Pancreas (tissue), 10 donors: ENCODE measurements around the gene SSBP4. TPM values are rescaled to one million over a fixed set of nuclear protein-coding genes. Genes with fewer than 3 reads are reported as not detected.

Source experiments
- ATAC-seq, 4 donors: fragments of 200-7000 bp; cut with Tn5 transposase; one replicate each; pipeline versions ENCODE4 v1.8.0 to v1.9.1; 2020; ENCODE audit warnings: mild to moderate bottlenecking in 4 of 4, moderate library complexity in 4 of 4
- DNase-seq, 6 donors: peaks; one replicate each; pipeline ENCODE4 v3.0.0-alpha.2; 2020
- FAIRE-seq: peaks from 2 replicates; lab custom pipeline; 2012; peaks lifted over from hg19 to GRCh38; lab: Jason Lieb, UNC
- H3K27ac ChIP-seq, 4 donors: fragments of 200-600 bp; sonication (generic); 1 replicate in 3 of 4; 2 replicates in 1 of 4; pipeline versions ENCODE4 v1.5.0 to v1.8.0; 2020
- H3K27me3 ChIP-seq, 4 donors: fragments of 200-600 bp; one replicate each; pipeline ENCODE4 v1.8.0; 2021
- H3K36me3 ChIP-seq, 3 donors: fragments of 200-600 bp; sonication (generic) in 1 of 3; one replicate each; pipeline versions ENCODE4 v1.5.0 to v1.8.0; 2020 to 2021
- H3K4me1 ChIP-seq, 3 donors: fragments of 200-600 bp; one replicate each; pipeline ENCODE4 v1.8.0; 2021
- H3K4me3 ChIP-seq, 4 donors: fragments of 200-600 bp; sonication (generic) in 2 of 4; one replicate each; pipeline versions ENCODE4 v1.5.0 to v1.8.0; 2020 to 2021
- H3K9me3 ChIP-seq, 4 donors: fragments of 200-600 bp; one replicate each; pipeline ENCODE4 v1.8.0; 2021
- WGBS, 2 donors: extraction: QIAGEN DNeasy Blood & Tissue Kit; methylation state at CpG; one replicate each; pipeline ENCODE4 v1.1.7; 2013; 5-methylcytosine and 5-hydroxymethylcytosine counted together
- intact Hi-C, 3 donors: fragments of 100-400 bp; cut with DNase I; formaldehyde crosslinking; loops; one replicate each; pipeline versions ENCODE4 v1.11.1 to v1.14.2; 2022
- polyA plus RNA-seq, 2 donors: library from polyadenylated mRNA; stranded (reverse); fragments of 200-250 nt; gene quantifications; one replicate each; pipeline ENCODE4 v1.2.3, GENCODE V29; 2013
- total RNA-seq, 6 donors: library from RNA; stranded (reverse); fragmentation: NEBNext Ultra II Directional in 4 of 6; extraction: Animal tissue kit (Norgen Biotek cat#: 25700) in 4 of 6; gene quantifications; one replicate each; pipeline versions ENCODE4 v1.2.1 to v1.2.4, GENCODE V29; 2021 to 2023
- TF ChIP-seq, protein P1 (sequence below), 4 donors: fragments of 200-600 bp; sonication (generic) in 3 of 4; IDR thresholded peaks; one replicate each; pipeline versions ENCODE4 v1.5.0 to v1.8.0; 2021; ENCODE audit warnings: antibody characterized with exemption in 4 of 4
- donor health status: healthy with polysubstance abuse.
- donor health status: DM: no; HTN: no; CAD: no; lungs with moderate emphysema.
- donor health status: DM: no; HTN: no; CAD: no.
- donor health status: control.
- donor health status: control.
- donor health status: Bipolar disorder and iron deficiency.
- donor health status: DM: yes; HTN: yes; CAD: no.
- donor health status: DM: no; HTN: no; CAD: no.
- donor health status: DM: no; HTN: no; CAD: no.
- donor health status: DM: yes; HTN: yes; CAD: no.

Gene SSBP4
- total and polyA plus RNA-seq, 8 donors = 20.5 to 116 (median 25.8) TPM

DNA sequence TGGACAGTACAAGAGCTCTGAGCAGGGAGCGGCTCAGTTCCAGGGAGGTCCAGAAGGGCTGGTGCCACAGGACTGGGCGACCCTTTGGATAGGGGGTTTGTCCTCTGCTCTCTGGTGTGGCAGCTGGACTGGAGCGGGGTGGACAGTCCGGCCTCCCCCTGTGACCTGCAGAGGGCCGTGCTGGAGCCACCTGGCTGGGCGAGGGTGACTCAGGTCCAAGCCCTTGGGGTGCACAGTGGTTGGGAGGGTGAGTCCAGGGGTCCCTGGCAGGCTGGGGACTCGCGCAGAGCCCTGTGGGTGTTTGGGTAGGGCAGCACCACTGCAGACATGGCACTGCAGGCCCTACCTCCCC lies 7.2 kb downstream of the SSBP4 start:
- ATAC-seq (no peak), FAIRE-seq (no peak), DNase-seq (peak in 1 of 6 donors; percentile 68)
- no peaks in the 10 kb centered on the region for H3K4me1 ChIP-seq
- WGBS, 2 donors = 84 to 88% methylated on average over 8 of the region's 8 CpGs
- TF ChIP-seq, protein P1, sequence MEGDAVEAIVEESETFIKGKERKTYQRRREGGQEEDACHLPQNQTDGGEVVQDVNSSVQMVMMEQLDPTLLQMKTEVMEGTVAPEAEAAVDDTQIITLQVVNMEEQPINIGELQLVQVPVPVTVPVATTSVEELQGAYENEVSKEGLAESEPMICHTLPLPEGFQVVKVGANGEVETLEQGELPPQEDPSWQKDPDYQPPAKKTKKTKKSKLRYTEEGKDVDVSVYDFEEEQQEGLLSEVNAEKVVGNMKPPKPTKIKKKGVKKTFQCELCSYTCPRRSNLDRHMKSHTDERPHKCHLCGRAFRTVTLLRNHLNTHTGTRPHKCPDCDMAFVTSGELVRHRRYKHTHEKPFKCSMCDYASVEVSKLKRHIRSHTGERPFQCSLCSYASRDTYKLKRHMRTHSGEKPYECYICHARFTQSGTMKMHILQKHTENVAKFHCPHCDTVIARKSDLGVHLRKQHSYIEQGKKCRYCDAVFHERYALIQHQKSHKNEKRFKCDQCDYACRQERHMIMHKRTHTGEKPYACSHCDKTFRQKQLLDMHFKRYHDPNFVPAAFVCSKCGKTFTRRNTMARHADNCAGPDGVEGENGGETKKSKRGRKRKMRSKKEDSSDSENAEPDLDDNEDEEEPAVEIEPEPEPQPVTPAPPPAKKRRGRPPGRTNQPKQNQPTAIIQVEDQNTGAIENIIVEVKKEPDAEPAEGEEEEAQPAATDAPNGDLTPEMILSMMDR (IDR thresholded peaks at IDR 0.05) = no peak
- H3K27me3 ChIP-seq = no peaks in the 10 kb centered on the region
- intact Hi-C loops = no loop called here
- H3K36me3 ChIP-seq = no peaks in the 10 kb centered on the region
- no peaks in the 10 kb centered on the region for H3K9me3 ChIP-seq
- no peak overlapping the region for H3K27ac ChIP-seq
- no peak overlapping the region for H3K4me3 ChIP-seq

DNA sequence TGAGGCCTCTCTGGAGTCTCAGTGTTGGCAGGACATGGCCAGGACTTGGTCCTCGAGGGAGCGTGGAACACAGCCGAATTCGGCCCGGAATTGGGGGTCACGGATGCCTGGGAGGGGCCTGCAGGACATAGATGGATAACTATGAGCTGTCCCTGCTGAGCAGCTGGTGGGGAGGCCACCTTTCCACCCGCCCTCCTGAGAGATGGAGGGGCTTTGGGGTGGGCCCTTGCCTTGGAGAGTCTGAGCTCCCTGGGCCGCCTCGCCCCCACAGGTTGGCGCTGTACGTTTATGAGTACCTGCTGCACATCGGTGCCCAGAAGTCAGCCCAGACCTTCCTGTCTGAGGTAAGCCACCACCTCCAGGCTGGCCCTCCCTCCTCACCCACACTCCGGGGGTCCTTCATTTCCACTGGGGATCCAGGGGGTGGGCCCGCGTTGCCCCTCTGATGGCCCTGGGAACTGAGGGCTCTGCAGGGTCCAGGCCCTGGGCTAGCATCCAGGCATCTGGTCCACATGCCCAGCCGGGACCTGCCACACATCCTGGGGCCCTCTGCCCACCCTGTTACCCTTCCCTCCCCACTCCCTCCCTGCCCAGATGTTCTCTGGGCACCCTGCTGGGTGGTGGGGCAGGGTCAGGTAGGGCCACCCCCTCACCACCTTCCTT lies 8.0 kb downstream of the SSBP4 start:
- intact Hi-C loops = no loop called here
- 74 to 77% methylated on average over 12 to 16 of the region's 16 CpGs for WGBS, 2 donors
- no peaks in the 10 kb centered on the region for H3K9me3 ChIP-seq
- FAIRE-seq = no peak
- H3K4me1 ChIP-seq = no peaks in the 10 kb centered on the region
- no peak overlapping the region for H3K27ac ChIP-seq
- H3K4me3 ChIP-seq = no peak overlapping the region
- no peak for ATAC-seq
- H3K27me3 ChIP-seq = no peaks in the 10 kb centered on the region
- TF ChIP-seq, protein P1 (IDR thresholded peaks at IDR 0.05) = no peak
- peak in 1 of 6 donors; percentile 71 for DNase-seq
- no peaks in the 10 kb centered on the region for H3K36me3 ChIP-seq

DNA sequence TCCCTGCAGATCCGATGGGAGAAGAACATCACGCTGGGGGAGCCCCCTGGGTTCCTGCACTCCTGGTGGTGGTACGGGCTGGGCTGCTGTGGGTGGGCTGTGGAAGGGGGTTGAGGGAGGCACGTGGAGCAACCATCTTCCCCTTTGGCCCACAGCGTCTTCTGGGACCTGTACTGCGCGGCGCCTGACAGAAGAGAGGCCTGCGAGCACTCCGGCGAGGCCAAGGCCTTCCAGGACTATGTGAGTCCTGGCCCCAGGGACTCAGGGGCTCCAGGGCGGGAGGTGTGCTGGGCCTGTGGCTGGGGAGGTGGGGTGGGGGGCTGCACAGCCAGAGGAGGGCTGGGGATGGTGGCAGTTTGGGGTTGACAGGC lies 8.5 kb downstream of the SSBP4 start:
- FAIRE-seq (no peak), ATAC-seq (no peak), DNase-seq (peak in 1 of 6 donors; percentile 55)
- TF ChIP-seq, protein P1 (IDR thresholded peaks at IDR 0.05) = no peak
- 89 to 94% methylated on average over 11 to 12 of the region's 12 CpGs for WGBS, 2 donors
- H3K4me3 ChIP-seq = no peak overlapping the region
- H3K36me3 ChIP-seq = no peaks in the 10 kb centered on the region
- H3K4me1 ChIP-seq = no peaks in the 10 kb centered on the region
- no peak overlapping the region for H3K27ac ChIP-seq
- intact Hi-C loops = no loop called here
- H3K27me3 ChIP-seq = no peaks in the 10 kb centered on the region
- H3K9me3 ChIP-seq = no peaks in the 10 kb centered on the region

DNA sequence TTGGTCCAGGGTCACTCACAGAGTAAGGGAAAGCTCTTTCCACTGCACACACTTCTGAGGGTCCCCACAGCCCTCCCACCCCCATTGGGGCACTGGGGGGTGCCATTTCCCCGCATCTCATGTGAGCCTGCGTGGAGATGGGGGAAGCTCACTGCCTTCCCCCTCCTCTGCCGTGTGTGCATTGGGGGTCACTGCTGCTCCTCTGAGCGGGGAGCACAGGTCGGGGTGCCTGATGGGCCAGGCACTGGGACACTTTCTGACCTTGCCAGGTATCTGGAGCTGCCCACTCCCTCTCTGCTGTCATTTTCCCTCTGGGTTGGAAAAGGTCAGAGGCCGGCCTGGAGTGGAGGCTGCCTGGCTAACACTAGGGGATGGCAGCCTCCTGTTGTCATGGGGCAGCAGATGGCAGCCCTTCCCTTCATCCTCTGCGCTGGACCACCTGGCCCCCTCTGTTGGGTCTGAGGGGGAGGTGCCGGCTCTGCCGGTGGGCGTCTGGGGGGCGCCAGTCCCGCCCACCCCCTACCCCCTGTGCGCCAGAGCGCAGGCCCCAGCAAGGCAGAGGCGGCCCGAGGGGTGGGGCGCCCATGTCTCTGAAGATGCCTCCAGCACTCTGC lies 9.1 kb downstream of the SSBP4 start:
- DNase-seq (peak in 1 of 6 donors; percentile 59), FAIRE-seq (no peak), ATAC-seq (no peak)
- Histone ChIP-seq H3K4me1 (no peaks in the 10 kb centered on the region), H3K9me3 (no peaks in the 10 kb centered on the region), H3K27me3 (no peaks in the 10 kb centered on the region), H3K27ac (peak overlapping the region in 2 of 4 donors; percentile 41 to 66), H3K4me3 (no peak overlapping the region), H3K36me3 (no peaks in the 10 kb centered on the region)
- WGBS, 2 donors = 81 to 85% methylated on average over 15 to 17 of the region's 17 CpGs
- intact Hi-C loops = no loop called here
- TF ChIP-seq, protein P1 (IDR thresholded peaks at IDR 0.05) = no peak
